ENCODE results near the gene VSX1.

DNA sequence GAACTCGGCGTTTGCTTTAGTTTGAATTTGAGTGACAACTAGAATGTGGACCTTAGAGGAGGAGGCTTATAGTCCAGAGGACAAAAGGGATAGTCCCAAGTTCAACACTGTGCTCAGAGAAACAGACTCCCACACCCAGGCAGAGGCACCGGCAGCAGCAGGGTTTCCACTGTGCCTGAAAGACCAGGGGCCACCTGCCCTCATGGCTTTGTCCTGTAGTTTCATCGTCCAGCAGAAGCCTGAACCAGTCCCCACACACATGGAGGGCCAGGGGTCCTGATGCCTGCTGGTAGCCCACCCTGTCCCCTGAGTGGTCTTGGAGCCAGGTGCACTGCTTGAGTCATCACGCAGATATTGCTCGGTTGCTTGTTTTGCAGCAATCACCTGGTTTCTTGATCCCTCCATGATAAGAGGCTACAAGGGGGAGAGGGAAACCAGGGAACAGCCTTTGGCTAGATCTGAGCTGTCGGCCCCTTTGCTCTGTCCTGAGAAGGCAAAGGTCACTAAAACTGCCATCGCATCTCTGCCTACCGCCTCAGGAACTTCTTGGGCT is 16.8 kb downstream of the VSX1 start:
- TF ChIP-seq, protein P1, sequence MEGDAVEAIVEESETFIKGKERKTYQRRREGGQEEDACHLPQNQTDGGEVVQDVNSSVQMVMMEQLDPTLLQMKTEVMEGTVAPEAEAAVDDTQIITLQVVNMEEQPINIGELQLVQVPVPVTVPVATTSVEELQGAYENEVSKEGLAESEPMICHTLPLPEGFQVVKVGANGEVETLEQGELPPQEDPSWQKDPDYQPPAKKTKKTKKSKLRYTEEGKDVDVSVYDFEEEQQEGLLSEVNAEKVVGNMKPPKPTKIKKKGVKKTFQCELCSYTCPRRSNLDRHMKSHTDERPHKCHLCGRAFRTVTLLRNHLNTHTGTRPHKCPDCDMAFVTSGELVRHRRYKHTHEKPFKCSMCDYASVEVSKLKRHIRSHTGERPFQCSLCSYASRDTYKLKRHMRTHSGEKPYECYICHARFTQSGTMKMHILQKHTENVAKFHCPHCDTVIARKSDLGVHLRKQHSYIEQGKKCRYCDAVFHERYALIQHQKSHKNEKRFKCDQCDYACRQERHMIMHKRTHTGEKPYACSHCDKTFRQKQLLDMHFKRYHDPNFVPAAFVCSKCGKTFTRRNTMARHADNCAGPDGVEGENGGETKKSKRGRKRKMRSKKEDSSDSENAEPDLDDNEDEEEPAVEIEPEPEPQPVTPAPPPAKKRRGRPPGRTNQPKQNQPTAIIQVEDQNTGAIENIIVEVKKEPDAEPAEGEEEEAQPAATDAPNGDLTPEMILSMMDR (IDR thresholded peaks at IDR 0.05; ENCODE audit: low read depth, low read length): no peak
- TF ChIP-seq POLR2A (IDR thresholded peaks at IDR 0.05; ENCODE audit: extremely low read depth, insufficient read length): no peak

Measured in NB4 (cell line).